HEK293T (cell line): ENCODE results near the gene GMDS.

Experiments used
- CTCF ChIA-PET: fragments of 350-600 bp; formaldehyde crosslinking; extraction: SDS; loops from one replicate; lab custom pipeline; 2021; ENCODE audit warnings: antibody characterized with exemption, inconsistent platforms; lab: Yijun Ruan, JAX
- POLR2A ChIA-PET: fragments of 350-600 bp; formaldehyde crosslinking; extraction: SDS; loops from one replicate; lab custom pipeline; 2020; ENCODE audit warnings: antibody characterized with exemption, inconsistent platforms; lab: Yijun Ruan, JAX
- DNase-seq: peaks from one replicate; pipeline ENCODE4 v3.0.0; 2012; ENCODE audit warnings: mixed read lengths; ENCODE audit errors: extremely low spot score
- ARNT ChIP-seq: fragments of 450-650 bp; IDR thresholded peaks from 2 replicates; pipeline ENCODE4 v1.6.1; 2017; ENCODE audit warnings: mild to moderate bottlenecking
- BHLHE40 ChIP-seq: fragments of 450-650 bp; IDR thresholded peaks from 2 replicates; pipeline ENCODE4 v1.6.1; 2016; ENCODE audit warnings: mild to moderate bottlenecking, moderate library complexity, borderline replicate concordance
- CTBP1 ChIP-seq: fragments of 450-650 bp; IDR thresholded peaks from 2 replicates; pipeline ENCODE4 v1.6.1; 2016; ENCODE audit warnings: borderline replicate concordance
- ELF4 ChIP-seq: fragments of 450-650 bp; IDR thresholded peaks from 2 replicates; pipeline ENCODE4 v1.6.1; 2017; ENCODE audit warnings: antibody characterized with exemption
- FOXA1 ChIP-seq: fragments of 450-650 bp; IDR thresholded peaks from 2 replicates; pipeline ENCODE4 v1.6.1; 2016; ENCODE audit warnings: mild to moderate bottlenecking
- FOXK2 ChIP-seq: fragments of 450-650 bp; IDR thresholded peaks from 2 replicates; pipeline ENCODE4 v1.6.1; 2016; ENCODE audit warnings: mild to moderate bottlenecking
- FOXM1 ChIP-seq: fragments of 450-650 bp; IDR thresholded peaks from 2 replicates; pipeline ENCODE4 v1.6.1; 2017; ENCODE audit warnings: mild to moderate bottlenecking, borderline replicate concordance
- HDGF ChIP-seq: fragments of 450-650 bp; IDR thresholded peaks from 2 replicates; pipeline ENCODE4 v1.6.1; 2017; ENCODE audit warnings: antibody characterized with exemption, borderline replicate concordance
- L3MBTL2 ChIP-seq: fragments of 450-650 bp; conservative IDR thresholded peaks from 2 replicates; pipeline ENCODE4 v1.6.1; 2016; ENCODE audit warnings: mild to moderate bottlenecking
- LEF1 ChIP-seq: fragments of 450-650 bp; IDR thresholded peaks from 2 replicates; pipeline ENCODE4 v1.6.1; 2017; ENCODE audit warnings: mild to moderate bottlenecking, borderline replicate concordance
- NFRKB ChIP-seq: fragments of 450-650 bp; IDR thresholded peaks from 2 replicates; pipeline ENCODE4 v1.6.1; 2016; ENCODE audit warnings: mild to moderate bottlenecking, moderate library complexity
- SP1 ChIP-seq: fragments of 450-650 bp; IDR thresholded peaks from 2 replicates; pipeline ENCODE4 v1.6.1; 2017
- SUZ12 ChIP-seq: fragments of 450-650 bp; IDR thresholded peaks from 2 replicates; pipeline ENCODE4 v1.6.1; 2016; ENCODE audit warnings: mild to moderate bottlenecking
- TARDBP ChIP-seq: fragments of 450-650 bp; IDR thresholded peaks from 2 replicates; pipeline ENCODE4 v1.6.1; 2016
- ZNF384 ChIP-seq: fragments of 450-650 bp; IDR thresholded peaks from 2 replicates; pipeline ENCODE4 v1.6.1; 2016
- TF ChIP-seq, protein P1 (sequence below): fragments of 450-650 bp; IDR thresholded peaks from 2 replicates; pipeline ENCODE4 v1.6.1; 2016

Gene GMDS

DNA sequence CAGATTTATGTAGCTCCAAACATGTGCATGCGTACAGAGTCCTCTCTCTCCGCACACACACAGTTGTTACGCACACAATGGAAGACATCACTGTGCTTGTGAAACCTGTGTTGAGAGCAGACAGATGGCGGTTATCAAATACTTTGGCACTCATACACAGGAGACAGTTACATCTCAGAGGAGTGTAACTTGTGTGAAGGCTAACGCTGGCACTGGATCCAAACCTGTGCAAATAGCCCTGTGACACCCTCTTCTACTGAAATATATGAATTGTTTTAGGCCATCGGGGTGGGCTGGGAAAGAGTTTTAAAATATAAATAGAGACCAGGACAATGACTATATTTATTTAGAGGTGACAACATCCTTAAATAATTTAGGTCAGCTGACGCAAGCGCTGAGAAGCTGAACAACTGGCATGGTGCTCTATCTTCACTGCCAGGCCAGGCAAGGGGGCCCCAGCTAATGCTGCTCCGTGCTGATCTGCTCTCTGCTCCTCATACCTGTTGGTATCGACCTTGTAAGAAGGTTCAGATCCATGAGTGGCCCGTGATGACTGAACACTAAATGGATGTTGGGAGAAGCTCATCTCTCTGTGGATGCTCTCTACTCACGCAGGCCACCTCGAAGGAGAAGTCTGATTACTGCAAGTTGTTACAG is 566.2 kb downstream of the GMDS start:
- DNase-seq, result no peak
- ChIA-PET CTCF (interaction anchor here (0.6 to 1.1 kb wide), 2 partner anchors 12 to 67 kb away, joined by 3 read pairs; no protein-coding TSS in a partner anchor), POLR2A (interaction anchor here (0.8 to 3.0 kb wide), 7 partner anchors 9 to 79 kb away, joined by 3 to 15 read pairs (median 4); no protein-coding TSS in a partner anchor)
- TF ChIP-seq, protein P1, sequence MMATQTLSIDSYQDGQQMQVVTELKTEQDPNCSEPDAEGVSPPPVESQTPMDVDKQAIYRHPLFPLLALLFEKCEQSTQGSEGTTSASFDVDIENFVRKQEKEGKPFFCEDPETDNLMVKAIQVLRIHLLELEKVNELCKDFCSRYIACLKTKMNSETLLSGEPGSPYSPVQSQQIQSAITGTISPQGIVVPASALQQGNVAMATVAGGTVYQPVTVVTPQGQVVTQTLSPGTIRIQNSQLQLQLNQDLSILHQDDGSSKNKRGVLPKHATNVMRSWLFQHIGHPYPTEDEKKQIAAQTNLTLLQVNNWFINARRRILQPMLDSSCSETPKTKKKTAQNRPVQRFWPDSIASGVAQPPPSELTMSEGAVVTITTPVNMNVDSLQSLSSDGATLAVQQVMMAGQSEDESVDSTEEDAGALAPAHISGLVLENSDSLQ, result no peak
- TF ChIP-seq LEF1, result no peak
- TF ChIP-seq BHLHE40, result no peak
- no peak for TF ChIP-seq SUZ12
- TF ChIP-seq HDGF, result no peak
- no peak for TF ChIP-seq NFRKB
- no peak for TF ChIP-seq ELF4
- no peak for TF ChIP-seq FOXM1
- no peak for TF ChIP-seq CTBP1
- TF ChIP-seq L3MBTL2, result no peak
- TF ChIP-seq TARDBP, result no peak
- TF ChIP-seq SP1, result no peak
- TF ChIP-seq FOXK2, result no peak
- TF ChIP-seq ARNT, result no peak
- TF ChIP-seq ZNF384, result no peak
- TF ChIP-seq FOXA1, result no peak

DNA sequence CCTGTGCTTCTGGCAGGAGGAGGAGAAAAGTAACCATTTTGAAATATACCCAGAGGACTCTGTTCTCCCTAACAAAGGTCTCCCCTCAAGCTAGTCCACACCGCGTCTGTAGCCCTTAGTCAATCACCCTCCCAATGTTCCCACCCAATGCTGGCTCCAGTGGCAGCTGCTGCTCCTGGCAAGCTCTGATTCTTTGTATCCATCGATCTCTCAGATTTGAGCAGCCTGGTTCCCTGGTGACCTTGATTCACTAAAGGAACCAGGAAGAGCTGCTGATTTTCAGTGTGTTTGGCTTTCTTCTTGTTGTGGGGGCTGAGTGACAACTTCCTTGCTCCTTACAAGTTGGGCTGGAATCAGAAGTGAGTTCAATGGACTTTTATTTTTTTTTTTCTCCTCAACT is 567.2 kb downstream of the GMDS start:
- ChIA-PET POLR2A (interaction anchor here (0.9 to 3.0 kb wide), 2 partner anchors 71 to 80 kb away, joined by 3 to 15 read pairs; no protein-coding TSS in a partner anchor), CTCF (no interaction called here)
- TF ChIP-seq ELF4 (no peak), L3MBTL2 (no peak), NFRKB (no peak), HDGF (no peak), FOXK2 (no peak), BHLHE40 (no peak), FOXA1 (no peak), FOXM1 (no peak), CTBP1 (no peak), LEF1 (no peak), ZNF384 (no peak), SP1 (no peak), TARDBP (no peak), ARNT (no peak), SUZ12 (no peak)
- TF ChIP-seq, protein P1, result no peak
- DNase-seq, result no peak

DNA sequence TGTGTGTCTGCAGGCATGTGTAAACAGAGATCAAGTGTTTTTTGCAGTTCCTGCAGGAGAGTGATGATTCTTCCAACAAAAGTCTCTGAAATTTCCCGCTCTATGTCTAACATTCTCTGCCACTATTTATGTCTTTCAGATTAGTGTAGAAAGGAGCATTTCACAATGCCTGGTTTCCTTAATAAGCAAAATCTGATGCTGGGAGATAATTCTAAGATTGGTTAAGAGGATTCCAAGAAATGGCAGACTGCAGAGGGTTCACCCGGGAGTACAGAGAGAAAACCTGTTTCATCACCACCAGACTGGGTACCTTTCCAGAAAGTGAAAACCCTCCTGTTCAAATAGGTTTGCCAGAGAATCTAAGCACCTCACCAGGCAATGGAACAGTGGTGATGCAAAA is 573.0 kb downstream of the GMDS start:
- CTCF ChIA-PET, result no interaction called here
- DNase-seq, result no peak
- TF ChIP-seq ZNF384 (no peak), ARNT (no peak), SP1 (no peak), L3MBTL2 (no peak), HDGF (no peak), LEF1 (no peak), SUZ12 (no peak), FOXA1 (no peak)
- TF ChIP-seq, protein P1, result no peak
- POLR2A ChIA-PET, result no interaction called here

DNA sequence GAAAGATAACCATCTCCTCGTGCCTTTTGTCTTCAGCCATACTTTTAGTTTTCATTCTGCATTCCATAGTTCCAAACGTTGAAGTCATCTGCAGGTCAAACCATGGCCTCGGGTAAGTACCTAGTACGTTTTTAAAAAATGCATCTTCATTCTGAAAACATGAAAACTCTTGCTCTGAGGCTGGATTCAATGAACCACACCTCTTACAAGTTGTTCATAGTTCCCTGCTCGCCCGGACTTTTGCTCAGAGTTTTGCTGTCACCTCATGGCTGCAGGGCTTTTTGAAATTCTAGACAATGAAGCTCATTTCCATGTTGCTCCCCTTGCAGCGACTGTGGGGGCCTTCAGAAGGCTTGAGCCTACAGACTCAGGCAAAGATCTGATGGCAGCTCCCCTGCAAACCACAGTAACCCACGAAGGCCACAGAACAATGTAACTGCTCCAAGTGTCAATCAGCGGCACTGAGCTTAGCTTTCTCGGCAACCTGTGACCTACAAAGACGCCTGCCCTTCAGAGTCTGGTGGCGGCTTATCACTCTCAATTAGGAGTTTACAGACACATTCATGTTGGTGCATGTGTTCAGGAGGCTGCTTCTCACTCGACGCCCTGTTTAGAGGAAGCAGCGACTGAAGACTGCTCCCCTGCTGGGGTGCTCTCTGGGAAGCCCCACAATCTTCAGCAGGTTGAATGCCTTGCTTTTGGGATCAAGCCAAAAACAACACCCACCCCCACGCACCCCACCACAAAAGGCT is 574.5 kb downstream of the GMDS start:
- POLR2A ChIA-PET, result interaction anchor here (0.6 to 2.0 kb wide), 7 partner anchors 8 to 167 kb away, joined by 3 to 15 read pairs (median 4); no protein-coding TSS in a partner anchor
- CTCF ChIA-PET, result interaction anchor here (0.8 to 1.0 kb wide), 2 partner anchors 16 to 64 kb away, joined by 4 to 5 read pairs; no protein-coding TSS in a partner anchor
- peak; percentile 26 for DNase-seq
- TF ChIP-seq, protein P1, result peak; percentile 95
- peak; percentile 96 for TF ChIP-seq L3MBTL2
- no peak for TF ChIP-seq NFRKB

DNA sequence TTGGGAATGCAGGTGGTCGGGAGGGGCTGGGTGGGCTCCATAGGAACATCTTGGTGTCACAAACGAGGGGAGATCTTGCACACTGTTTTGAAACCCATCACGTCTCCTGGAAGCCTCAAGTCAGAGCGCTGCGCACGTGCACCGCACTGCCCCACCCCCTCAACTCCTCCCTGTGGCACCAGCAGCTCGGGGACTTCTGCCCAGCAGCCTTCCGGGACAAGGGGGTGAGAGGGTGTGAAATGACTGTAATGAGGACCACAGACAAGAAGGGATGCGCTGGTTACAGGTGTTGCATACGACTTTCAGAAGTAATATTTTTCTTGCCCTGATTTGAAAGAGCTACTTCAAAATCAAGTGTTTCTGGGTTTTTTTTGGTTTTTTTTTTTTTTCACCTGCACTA is 575.4 kb downstream of the GMDS start:
- DNase-seq, result no peak
- ChIA-PET CTCF (interaction anchor here (1.0 kb wide), 1 partner anchor 64 kb away, joined by 4 read pairs; no protein-coding TSS in a partner anchor), POLR2A (interaction anchor here (1.1 to 2.0 kb wide), 5 partner anchors 9 to 63 kb away, joined by 3 to 15 read pairs (median 5); no protein-coding TSS in a partner anchor)
- TF ChIP-seq ARNT, result no peak
- no peak for TF ChIP-seq L3MBTL2
